Stimulated activated CD4-positive, alpha-beta T cell treated with anti-CD3 and anti-CD28 coated beads, Interleukin-15, amount 100 ng/mL, for 48 hours (primary cell): ENCODE results near the gene TPRKB.
"Not testable (repeated sequence)": the region's sequence is repeated elsewhere in the genome, so short reads cannot be mapped to it uniquely, and the experiment has no call there.

Source experiments
- DNase-seq, 2 donors: peaks; one replicate each; pipeline ENCODE4 v3.0.0-alpha.2; 2020; ENCODE audit warnings: low read depth in 2 of 2

Gene TPRKB

DNA sequence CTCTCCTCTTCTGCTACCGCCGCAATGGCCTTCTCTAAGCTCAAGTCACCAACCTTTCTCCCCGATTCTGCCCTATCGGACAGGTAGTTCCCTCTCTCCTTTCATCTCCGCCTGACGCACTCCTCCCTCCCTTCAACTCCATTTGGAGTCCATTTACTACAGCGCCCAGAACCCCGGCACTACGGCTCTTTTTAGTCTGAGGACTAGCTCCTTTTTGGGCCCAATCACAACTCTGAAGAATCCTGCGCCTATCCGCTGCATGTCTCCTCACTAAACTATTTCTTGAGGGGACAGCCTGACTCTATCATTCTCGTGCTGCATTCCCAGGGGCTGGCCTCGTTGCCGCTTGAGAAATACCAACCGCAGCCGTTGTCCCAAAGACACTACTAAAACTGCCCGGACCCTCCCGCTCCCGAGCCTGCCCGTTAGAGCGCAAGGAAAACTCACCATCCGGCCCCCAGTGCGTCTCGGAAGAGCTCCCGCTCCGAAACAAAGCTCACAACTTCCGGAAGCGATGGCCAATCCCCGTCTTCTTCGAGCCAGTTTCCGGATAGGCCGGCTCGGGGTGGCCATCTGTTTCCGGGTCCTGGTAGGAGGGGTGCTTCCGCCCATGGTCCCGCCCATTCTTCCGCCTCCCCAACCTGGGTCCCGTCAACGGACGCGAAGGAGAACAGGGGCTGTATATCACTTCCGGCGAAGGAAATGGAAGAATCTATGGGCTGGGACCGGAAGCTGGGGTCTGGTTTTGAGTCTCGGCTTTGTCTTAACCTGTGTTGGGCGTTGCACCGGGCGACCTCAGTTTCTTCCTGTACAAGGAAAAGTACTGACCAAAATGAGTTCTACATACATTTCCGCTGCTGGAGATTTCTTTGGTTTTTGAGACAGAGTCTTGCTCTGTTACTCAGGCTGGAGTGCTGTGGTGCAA lies at the start of gene TPRKB:
Gene TPRKB, minus strand, starts transcription at position 491 of the 925 bp plus-strand sequence. CDS start 2,776 bp downstream, outside the sequence.
- DNase-seq: peak; percentile 95 to 96

DNA sequence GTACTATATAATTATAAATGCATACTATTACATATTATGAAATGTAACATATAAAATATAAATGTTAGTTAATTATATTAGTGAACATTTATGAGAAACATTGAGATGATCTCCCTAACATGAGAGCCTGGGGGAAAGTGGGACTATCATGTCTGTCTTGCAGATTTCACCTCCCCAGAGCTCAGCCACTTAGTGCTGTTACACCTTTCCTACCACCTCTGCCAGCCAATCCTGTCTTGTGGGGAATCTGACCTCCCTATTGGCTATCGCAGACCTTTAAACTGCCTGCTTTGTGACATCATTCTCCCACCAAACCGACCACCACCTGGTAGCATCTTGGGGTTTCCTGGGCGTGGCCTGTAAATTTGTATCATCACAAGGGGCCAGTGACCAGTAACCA lies 46.7 kb upstream of the TPRKB start, which contains the start of gene C2orf78:
Gene C2orf78, plus strand, starts transcription at position 301 of the 400 bp plus-strand sequence. CDS start 127 bp downstream, outside the sequence.
- not testable (repeated sequence) for DNase-seq

DNA sequence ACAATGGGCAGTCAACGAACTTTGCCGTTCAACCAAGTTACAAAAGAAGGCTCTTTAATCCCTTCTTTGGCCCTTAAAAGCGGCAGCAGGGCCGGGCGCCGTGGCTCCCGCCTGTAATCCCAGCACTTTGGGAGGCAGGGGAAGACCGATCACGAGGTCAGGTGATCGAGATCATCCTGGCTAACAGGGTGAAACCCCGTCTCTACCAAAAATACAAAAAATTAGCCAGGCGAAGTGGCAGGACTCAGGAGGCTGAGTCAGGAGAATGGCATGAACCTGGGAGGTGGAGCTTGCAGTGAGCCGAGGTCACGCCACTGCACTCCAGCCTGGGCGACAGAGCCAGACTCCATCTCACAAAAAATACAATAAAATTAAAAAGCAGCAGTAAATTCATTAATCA lies 46.3 kb upstream of the TPRKB start:
- DNase-seq: not testable (repeated sequence)

DNA sequence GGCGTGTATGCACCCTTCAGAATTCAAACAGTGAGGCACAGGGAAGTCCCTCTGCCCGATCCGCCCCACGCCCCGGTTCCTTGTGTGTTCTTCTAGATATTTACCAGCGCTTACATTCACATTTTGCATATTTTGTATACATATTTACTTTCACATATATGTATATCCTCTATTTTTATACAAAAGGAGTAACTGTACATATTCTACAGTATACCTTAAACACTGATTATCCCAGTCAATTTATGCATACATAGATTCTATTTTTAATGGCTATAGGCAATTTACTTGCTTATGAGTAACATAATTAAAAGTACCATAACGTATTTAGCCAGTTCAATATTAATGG lies 43.1 kb upstream of the TPRKB start:
- no peak for DNase-seq

DNA sequence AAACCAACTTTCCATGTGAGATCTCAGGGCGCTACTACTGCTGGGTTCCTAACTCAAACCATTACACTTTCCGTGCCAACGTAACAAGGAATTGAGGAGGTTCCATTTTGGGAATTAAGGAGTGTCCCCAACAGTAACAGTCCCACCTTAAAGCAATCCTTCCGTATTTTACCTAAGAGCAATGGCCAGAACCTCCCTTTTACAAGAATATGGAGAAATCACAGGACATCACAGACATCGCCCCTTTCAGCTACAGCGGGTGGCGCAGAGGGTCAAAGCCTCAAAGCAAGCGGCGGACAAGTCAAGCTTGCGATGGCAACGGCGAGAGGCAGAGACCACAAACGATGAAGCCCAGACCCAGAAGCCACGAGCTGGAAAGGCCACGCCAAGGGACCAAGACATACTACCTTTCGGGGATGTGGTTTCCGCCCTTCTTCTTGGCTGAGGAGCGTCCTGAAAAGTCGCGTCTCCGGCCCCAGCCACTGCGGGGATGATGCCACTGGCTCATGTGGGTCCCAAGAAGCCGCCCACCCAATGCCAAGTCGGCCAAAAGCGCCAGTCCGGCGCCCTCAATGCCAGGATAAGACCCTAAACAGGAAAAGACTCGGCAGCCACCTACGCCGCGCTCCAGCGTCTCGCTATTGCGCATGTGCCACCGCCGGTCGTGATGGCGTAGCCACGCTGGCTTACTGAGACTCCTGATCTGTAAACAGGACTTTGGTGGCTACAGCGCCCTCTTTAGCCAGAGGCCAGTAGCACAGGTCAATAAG lies 42.5 kb upstream of the TPRKB start, which contains the start of gene DUSP11:
Gene DUSP11, minus strand, starts transcription at position 637 of the 770 bp plus-strand sequence. Its CDS starts 129 bp downstream, at position 508.
- DNase-seq: peak; percentile 91 to 95

DNA sequence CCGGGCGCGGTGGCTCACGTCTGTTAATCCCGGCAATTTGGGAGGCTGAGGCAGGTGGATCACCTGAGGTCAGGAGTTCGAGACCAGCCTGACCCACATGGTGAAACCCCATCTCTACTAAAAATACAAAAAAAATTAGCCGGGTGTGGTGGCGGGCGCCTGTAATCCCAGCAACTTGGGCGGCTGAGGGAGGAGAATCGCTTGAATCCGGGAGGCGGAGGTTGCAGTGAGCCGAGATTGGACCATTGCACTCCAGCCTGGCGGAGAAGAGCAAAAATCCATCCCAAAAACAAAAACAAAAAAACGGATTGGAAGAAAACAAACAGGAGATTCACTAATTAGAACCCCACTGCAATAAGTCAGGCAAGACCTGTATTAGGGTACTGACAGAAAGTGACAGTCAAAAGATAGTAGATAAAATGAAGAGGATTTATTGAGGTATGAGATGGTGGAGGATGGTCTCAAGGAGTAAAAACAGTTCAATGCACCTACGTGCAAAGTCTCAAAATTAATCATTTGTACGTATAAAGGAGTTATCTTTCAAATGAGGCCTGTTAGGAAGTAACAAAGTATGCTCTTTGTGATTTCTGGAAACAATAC lies 41.8 kb upstream of the TPRKB start:
- DNase-seq: not testable (repeated sequence)

DNA sequence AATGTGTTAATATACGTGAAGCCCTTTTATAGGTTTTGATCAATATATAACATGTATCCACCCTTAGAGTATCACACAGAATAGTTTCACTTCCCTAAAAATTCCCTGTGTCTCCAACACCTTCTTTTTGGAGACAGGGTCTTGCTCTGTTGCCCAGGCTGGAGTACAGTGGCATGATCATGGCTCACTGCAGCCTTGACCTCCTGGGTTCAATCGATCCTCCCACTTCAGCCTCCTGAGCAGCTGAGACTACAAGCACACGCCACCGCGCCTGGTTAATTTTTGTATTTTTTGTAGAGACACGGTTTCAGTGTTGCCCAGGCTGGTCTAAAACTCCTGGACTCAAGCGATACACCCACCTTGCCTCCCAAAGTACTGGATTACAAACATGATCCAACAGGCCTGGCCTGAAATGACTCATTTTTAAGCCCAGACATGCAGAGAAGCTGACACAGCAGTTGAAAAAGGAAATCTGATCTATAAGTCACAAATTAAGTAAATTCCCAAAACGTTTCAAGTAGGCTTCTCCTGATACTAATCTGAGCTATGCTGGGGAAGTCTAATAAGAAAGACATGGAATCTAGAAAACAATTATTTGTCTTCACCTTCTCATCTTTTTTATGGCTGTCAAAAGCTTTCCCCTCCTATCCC lies 39.8 kb upstream of the TPRKB start:
- no peak for DNase-seq

DNA sequence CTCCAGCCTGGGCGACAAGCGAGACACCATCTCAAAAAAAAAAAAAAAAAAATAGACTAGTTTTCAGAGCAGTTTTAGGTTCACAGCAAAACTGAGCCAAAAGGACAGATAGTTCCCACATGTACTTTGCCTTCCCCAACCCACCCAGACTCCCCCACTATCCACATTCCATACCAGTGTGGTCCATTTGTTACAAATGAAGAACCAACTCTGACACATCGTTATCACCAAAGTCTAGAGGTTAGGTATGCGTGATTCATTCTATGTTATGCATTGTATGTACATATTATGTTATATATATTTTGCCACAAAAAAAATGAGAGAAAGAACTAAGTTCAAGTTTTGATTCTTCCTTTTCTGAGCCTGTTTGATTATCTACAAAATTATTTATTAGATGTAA lies 39.2 kb upstream of the TPRKB start:
- no peak for DNase-seq

DNA sequence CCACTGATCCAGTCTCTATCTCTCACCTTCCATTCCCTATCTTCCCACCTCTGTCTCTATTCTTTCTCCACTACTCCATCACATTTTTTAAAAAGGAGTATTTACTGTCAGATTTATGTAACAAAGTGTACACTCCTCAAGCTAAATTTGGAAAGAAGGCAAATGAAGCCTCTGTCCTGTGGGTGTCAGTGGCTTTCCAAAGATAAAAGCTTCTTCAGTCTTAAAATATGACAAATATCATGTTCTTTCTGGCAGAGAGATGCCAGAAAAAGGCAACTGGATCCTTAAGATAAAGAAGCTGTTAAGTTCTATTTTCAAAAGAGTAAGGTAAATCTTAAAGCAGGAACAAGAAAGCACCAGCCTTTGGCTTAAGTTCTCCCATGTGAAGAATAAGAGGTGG lies 35.7 kb upstream of the TPRKB start:
- DNase-seq: no peak

DNA sequence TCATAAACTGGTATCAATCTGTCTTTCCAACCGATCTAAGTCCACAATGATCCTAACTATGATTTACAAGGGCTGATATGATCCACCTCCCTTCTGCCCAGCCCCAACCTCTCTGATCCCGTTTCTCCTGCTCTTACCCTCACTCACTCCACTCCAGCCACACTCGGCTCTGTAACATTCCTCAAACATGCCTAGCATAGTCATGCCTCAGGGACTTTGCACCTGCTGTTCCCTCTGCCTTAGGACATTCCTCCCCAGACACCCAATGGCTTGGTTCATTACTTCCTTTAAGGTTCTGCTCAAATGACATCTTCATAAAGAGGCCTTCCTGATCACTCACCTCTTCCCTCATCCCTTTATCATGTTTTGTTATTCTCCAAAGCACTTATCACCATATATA lies 33.6 kb upstream of the TPRKB start:
- DNase-seq: no peak

DNA sequence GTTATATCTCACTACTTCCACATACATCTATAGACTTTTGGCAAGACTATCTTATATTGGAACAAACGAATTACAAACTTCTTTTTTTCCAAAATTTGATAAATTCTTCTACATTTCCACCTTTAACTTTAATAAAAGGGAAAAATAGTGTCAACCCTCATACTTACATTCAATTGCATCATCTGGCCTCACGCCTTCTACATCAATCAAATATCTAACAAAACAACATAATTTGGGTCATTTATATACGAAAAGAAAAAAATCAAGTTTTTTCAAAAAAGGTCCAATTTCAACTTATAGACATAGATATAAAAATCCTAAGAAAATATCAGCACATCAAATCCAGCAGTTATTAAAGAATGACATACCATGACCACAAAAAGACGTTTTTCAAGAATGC lies 29.8 kb upstream of the TPRKB start:
- DNase-seq: no peak

DNA sequence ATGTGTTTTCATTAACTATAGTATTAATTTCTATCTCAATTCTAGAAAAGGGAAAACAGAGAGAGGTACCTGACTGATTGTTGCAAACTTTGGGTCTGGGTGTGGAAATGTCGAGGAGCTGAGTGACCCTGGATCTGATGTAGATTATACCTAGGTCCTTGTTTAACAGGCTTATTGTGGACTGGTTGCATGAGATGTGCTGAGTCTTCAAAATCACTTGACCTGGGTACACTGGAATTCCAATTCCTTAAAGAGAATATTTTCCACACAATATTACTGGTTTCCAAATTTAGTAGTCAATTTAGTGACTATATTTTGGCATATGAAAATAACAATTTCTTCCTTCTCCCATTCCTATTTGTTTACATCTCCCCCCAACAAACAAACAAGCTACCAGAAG lies 29.2 kb upstream of the TPRKB start:
- no peak for DNase-seq

DNA sequence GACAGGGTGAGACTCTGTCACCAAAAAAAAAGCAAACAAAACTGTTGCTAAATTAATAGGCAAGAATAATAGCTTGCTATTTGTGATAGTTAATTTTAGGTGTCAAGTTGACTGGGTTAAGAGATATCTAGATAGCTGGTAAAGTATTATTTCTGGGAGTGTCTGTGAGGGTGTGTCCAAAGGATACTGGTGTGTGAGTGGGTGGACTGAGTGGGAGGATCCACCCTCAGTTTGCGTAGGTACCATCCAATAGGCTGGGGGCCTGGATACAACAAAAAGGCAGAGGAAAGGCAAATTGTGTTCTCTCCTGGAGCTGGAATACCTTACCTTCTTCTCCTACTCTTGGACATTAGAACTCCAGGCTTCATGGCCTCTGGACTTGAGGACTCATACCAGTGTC lies 27.8 kb upstream of the TPRKB start:
- DNase-seq: no peak

DNA sequence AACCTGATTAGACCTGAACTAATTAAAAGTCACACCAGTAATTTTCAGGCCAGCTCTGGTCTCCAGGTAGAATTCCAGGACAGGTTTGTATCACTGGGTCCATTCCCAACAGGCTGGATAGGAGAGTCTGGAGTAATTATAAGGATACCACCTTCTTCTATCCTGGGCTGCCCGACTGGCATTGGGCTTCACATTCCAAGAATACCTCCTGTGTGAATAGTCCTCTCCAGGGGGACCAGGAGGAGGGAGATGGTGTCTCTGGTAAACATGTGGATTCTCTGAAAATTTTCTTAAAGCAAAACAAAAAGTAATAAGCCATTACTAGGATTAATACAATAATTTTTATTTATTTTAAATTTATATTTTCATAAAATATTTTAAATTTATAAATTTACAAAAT lies 25.4 kb upstream of the TPRKB start:
- no peak for DNase-seq

DNA sequence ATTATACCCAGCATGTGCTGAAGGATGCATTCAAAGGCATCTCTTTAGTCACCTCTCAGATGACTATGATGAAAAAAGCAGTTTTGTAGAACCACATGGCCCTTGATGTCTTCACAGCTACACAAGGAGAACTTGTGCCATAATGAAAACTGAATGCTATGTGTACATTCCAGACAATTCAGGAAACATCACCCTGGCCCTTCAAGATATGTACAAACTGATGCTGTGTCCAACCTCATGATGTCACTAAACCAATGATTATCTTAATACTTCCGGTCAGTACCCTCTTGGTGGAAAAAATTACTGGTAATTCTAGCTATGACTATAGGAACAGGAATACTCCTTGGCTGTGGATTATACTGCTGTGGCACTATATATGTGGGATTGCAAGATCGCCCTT lies 22.8 kb upstream of the TPRKB start:
- DNase-seq: no peak

DNA sequence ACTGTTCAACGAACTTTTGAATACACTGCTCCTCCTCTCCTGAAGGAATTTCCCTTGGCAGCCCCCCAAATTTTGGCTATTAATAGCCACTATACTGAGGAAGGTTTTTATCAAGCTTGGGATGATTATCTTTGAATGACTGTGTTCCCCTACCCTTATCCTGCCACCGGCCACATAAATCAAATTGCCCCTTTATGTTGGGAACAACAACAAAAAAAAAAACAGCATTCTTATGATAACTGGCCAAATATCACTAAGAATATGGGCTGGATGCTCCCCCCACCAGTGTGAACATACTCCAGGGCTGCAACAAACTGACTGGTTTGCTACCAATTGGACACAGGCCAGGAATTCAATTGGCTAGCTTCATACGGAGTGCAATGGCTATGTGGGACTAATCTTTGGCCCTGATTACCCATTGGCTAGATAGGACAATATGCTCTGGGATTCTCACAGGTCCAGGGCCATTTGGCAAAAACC lies 22.2 kb upstream of the TPRKB start:
- DNase-seq: no peak

DNA sequence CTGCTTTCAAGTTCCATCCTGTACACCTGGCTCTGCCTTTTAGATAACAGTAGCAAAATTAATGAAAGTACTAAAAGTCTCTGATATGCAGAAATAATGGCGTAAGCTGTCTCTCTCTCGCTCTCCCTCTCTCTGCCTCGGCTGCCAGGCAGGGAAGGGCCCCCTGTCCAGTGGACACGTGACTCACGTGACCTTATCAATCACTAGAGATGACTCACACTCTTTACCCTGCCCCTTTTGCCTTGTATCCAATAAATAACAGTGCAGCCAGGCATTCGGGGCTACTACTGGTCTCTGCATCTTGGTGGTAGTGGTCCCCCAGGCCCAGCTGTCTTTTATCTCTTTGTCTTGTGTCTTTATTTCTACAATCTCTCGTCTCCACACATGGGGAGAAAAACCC lies 17.2 kb upstream of the TPRKB start:
- DNase-seq: not testable (repeated sequence)

DNA sequence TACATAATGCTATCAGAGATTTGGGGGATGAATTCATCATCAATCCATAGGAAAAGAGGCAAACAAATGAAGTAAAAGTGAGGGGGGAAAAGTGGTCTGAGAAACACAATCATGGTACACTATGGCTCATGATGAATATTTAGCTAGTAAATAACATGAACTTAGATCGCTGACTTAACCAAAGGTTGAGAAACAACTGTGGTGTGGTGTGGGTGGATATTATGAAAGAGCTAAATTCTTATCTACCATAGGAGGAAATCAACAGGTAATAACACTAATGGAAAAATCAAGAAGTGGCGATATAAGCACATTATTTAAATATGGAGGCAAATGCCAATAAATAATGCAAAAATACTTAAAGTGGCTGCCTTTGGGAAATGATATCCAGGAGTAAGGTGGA lies 12.2 kb upstream of the TPRKB start:
- no peak for DNase-seq

DNA sequence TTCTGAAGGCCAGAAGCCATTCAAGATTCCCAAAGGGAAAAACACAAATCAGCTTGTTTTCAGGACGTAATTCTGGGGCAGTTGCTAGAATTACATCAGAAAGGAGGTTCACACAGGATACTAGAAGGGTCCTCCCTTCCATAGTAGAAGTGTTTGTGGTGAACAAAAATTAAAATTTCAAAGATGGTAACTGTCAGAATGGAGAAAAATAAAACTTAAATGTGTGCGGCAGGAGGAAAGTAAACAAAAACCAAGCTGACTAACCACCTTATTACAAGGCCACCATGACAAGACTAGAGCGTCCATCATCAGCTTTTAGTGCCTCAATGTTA lies 9.7 kb upstream of the TPRKB start:
- no peak for DNase-seq

DNA sequence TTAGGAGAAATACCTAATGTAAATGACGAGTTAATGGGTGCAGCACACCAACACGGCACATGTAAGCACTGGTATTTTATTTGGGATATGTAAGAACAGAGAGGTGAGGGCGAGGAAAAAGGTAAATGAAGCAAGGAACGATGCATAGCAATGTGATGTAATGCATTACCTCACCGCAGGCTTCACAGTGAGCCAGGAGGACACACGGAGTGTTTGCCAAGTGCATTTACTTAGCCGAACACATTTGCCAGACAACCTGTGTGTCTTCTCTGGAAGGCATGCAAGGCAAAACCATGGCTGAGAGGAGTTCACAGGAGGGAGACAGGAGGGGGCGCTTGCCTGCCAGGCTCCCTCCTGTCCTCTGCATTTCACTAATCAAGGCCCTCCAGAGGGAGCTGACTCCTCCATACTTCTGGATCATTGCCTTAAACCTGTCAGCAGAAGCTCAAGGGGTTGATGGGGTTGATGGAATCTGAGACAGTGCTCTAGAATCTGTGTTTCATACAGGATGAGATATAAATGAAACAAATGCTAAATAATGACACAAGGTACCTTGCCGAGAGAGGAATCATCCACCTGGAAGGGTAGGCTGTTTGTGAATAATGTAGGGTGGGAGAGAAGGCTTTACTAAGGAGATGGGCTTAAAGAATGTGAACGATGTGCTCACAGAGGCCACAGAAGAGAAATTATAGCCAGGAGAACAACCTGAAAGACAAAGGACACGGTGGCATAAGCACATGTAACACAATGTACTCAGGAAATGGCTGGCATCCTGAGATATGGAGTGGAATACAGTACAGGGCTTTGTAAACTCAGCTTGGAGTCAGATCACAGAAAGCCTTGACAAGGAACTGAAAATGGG lies 9.1 kb upstream of the TPRKB start:
- DNase-seq: no peak

DNA sequence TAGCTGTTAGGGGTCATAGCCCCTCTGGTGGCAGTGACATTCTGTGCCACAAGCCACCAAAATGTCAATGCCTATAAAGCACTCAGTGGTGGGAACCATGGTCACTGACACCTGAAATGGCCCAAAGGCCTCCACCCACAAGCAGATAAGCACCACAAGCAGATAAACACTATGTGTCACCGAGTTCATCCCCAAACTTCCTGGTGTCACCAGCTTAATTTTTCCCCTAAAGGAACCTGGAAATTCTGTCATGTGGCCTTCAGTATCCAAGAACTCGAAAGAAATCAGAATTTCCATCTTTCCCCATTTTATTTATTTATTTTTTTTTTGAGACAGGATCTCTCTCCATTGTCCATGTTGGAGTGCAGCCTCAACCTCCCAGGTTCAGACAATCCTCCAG lies 3.6 kb upstream of the TPRKB start:
- no peak for DNase-seq
